Peyer's patch (tissue), 4 donors: ENCODE results near the gene IL18BP.

Source experiments
- POLR2A ChIP-seq, 2 donors: fragments of 450-650 bp; IDR thresholded peaks; one replicate each; pipeline ENCODE4 v1.5.1; 2017; ENCODE audit warnings: antibody characterized with exemption in 2 of 2, mild to moderate bottlenecking in 2 of 2, moderate library complexity in 2 of 2
- TF ChIP-seq, protein P1 (sequence below), 6 experiments: fragments of 450-650 bp in 4 of 6; fragments of 200-600 bp in 2 of 6; sonication (generic) in 1 of 6; IDR thresholded peaks; one replicate each; pipeline ENCODE4 v1.5.1; 2017 to 2019; ENCODE audit warnings: antibody characterized with exemption in 6 of 6, mild to moderate bottlenecking in 3 of 6, moderate library complexity in 1 of 6

DNA sequence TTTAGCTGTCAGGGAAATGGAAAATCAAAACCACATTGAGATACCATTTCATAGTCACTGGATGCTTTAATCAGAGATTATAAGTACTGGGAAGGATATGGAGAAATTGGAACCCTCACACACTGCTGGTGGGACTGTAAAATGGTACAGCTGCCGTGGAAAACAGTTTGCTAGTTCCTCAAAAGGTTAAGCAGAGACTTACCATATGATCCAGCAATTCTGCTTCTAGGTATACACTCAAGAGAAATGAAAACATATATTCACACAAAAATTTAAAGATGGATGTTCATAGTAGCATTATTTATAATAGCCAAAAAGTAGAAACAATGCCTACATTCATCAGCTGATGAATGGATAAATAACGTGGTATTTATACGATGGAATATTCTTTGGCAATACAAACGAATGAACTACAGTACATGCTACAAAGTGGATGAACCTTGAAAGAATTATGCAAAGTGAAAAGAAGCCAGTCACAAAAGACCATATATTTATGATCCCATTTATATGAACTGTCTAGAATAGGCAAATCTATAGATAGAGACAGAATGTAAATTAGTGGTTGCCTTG is 46.9 kb upstream of the IL18BP start:
- TF ChIP-seq POLR2A (IDR thresholded peaks at IDR 0.05), result no peak
- TF ChIP-seq, protein P1, sequence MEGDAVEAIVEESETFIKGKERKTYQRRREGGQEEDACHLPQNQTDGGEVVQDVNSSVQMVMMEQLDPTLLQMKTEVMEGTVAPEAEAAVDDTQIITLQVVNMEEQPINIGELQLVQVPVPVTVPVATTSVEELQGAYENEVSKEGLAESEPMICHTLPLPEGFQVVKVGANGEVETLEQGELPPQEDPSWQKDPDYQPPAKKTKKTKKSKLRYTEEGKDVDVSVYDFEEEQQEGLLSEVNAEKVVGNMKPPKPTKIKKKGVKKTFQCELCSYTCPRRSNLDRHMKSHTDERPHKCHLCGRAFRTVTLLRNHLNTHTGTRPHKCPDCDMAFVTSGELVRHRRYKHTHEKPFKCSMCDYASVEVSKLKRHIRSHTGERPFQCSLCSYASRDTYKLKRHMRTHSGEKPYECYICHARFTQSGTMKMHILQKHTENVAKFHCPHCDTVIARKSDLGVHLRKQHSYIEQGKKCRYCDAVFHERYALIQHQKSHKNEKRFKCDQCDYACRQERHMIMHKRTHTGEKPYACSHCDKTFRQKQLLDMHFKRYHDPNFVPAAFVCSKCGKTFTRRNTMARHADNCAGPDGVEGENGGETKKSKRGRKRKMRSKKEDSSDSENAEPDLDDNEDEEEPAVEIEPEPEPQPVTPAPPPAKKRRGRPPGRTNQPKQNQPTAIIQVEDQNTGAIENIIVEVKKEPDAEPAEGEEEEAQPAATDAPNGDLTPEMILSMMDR (IDR thresholded peaks at IDR 0.05), result no peak
